ENCODE results near the gene ZNF189. TPM values are rescaled to one million over a fixed set of nuclear protein-coding genes. Genes with fewer than 3 reads are reported as not detected.

ZNF189 gene
- total RNA-seq, 1 experiment from 2014 or later, result 15.8 TPM

DNA sequence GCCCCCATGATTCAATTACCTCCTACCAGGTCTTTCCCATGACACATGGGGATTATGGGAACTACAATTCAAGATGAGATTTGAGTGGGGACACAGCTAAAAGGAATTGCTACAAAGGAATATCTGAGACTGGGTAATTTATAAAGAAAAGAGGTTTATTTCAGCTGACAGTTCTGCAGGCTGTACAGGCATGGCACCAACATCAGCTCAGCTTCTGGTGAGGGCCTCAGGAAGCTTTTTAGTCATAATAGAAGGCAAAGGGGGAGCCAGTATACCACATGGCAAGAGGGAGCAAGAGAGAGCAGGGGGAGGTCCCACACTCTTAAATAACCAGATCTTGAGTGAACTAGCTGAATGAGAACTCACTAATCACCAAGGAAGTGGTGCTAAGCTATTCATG is 48.1 kb downstream of the ZNF189 start:
- H4K5ac ChIP-seq (ENCODE audit: insufficient read length, low read depth, low read length), result no peak overlapping the region

More for the DNA sequence above, 48.1 kb downstream of the ZNF189 start:
- H3K4me1 ChIP-seq (ENCODE audit: insufficient read depth, low read length), result no peaks in the 10 kb centered on the region
- H3K4me3 Mint-ChIP-seq, result no peak overlapping the region
- no peaks in the 10 kb centered on the region for H3K79me1 ChIP-seq (ENCODE audit: insufficient read depth, low read depth, low read length, poor library complexity, severe bottlenecking)
- H3K27ac Mint-ChIP-seq, result no peak overlapping the region
- H2AFZ ChIP-seq (ENCODE audit: low read length), result no peak overlapping the region
- no peak overlapping the region for H3K14ac ChIP-seq (ENCODE audit: insufficient read depth, low read length)
- no peak overlapping the region for H3K4ac ChIP-seq (ENCODE audit: low read depth, low read length)
- H3K23ac ChIP-seq (ENCODE audit: insufficient read length, low read depth, low read length), result no peak overlapping the region
- H3K9ac ChIP-seq (ENCODE audit: extremely low read depth, insufficient read length, low read length), result no peak overlapping the region
- no peak overlapping the region for H2BK5ac ChIP-seq (ENCODE audit: insufficient read length, low read length)
- TF ChIP-seq CTCF (conservative IDR thresholded peaks at IDR 0.05), result no peak
- H3K27ac ChIP-seq (ENCODE audit: insufficient read length, low read depth, low read length), result no peak overlapping the region
- H2AK5ac ChIP-seq (ENCODE audit: insufficient read length, low read length), result no peak overlapping the region
- no peak overlapping the region for H3K4me2 ChIP-seq (ENCODE audit: insufficient read depth, insufficient read length, low read length)
- peaks cover 3% of the 10 kb centered on the region; the same call in 1 of the 2 replicates for H3K27me3 Mint-ChIP-seq (ENCODE audit: low read depth)
- no peak overlapping the region for H3T11ph ChIP-seq (ENCODE audit: low read length)
- no peak overlapping the region for H2BK12ac ChIP-seq (ENCODE audit: insufficient read length, low read depth, low read length)
- H3K79me2 ChIP-seq (ENCODE audit: insufficient read depth, low read length), result no peaks in the 10 kb centered on the region
- no peak overlapping the region for H2BK120ac ChIP-seq (ENCODE audit: low read depth, low read length, poor library complexity, severe bottlenecking)
- no peaks in the 10 kb centered on the region for H3K9me3 ChIP-seq (ENCODE audit: control insufficient read depth, low read depth, low read length)
- no peaks in the 10 kb centered on the region for H3K27me3 ChIP-seq (ENCODE audit: insufficient read depth, low read length)
- no peak overlapping the region for H4K8ac ChIP-seq (replicated peaks; ENCODE audit: insufficient read length, low read depth, low read length)
- no peak overlapping the region for H2BK15ac ChIP-seq (ENCODE audit: low read depth, low read length)
- peaks cover 2 to 7% of the 10 kb centered on the region in 2 experiments for H3K9me3 Mint-ChIP-seq
- DNase-seq, result no peak
- no peaks in the 10 kb centered on the region for H3K23me2 ChIP-seq (ENCODE audit: insufficient read length, low read depth, low read length, poor library complexity, severe bottlenecking)
- no peaks in the 10 kb centered on the region for H4K20me1 ChIP-seq (ENCODE audit: control insufficient read depth, insufficient read depth, insufficient read length)
- no peak overlapping the region for H3K56ac ChIP-seq (ENCODE audit: insufficient read length, low read depth, low read length)
- H3K18ac ChIP-seq (ENCODE audit: insufficient read length, low read depth, low read length), result no peak overlapping the region
- H3K36me3 Mint-ChIP-seq (ENCODE audit: insufficient read depth in 1 of 3, low read depth in 3 of 3), result peaks cover 0 to 2% (median under 1%) of the 10 kb centered on the region in 3 experiments; a peak in 3 of 7 replicates
- H4K91ac ChIP-seq (ENCODE audit: insufficient read length, low read depth, low read length), result no peak overlapping the region
- H2BK20ac ChIP-seq (ENCODE audit: low read depth, low read length, poor library complexity, severe bottlenecking), result no peak overlapping the region
- H3K4me1 Mint-ChIP-seq, result peaks cover 5 to 9% of the 10 kb centered on the region in 2 experiments
